HL-60 (cell line): Measurements from ENCODE around the gene IGFBP3.

Source experiments
- DNase-seq, 2 experiments: peaks; one replicate each; pipeline ENCODE4 v3.0.0-alpha.2; 2010 to 2020; ENCODE audit warnings: low read depth in 1 of 2, low spot score in 1 of 2
- H3K27ac ChIP-seq: fragments of 250-450 bp; sonication (Bioruptor Pico); replicated peaks from 2 replicates; pipeline ENCODE4 v1.5.1; 2020; ENCODE audit warnings: mild to moderate bottlenecking, moderate library complexity
- H3K27me3 ChIP-seq: fragments of 250-450 bp; sonication (Bioruptor Pico); 2 replicates; pipeline ENCODE4 v1.5.1; 2021; ENCODE audit warnings: mild to moderate bottlenecking, moderate library complexity; ENCODE audit not compliant: insufficient read depth, poor library complexity, severe bottlenecking
- H3K4me3 ChIP-seq: replicated peaks from 2 replicates; pipeline ENCODE4 v1.5.1; 2011; ENCODE audit warnings: mild to moderate bottlenecking, control low read depth, low read length; ENCODE audit not compliant: insufficient read depth
- CTCF ChIP-seq: IDR thresholded peaks from one replicate; pipeline ENCODE4 v1.5.1; 2011; ENCODE audit warnings: low read length, control low read depth, inconsistent platforms; ENCODE audit not compliant: insufficient read depth
- GABPA ChIP-seq: IDR thresholded peaks from 2 replicates; pipeline ENCODE4 v1.6.1; 2012; ENCODE audit warnings: low read depth
- POLR2AphosphoS5 ChIP-seq: IDR thresholded peaks from 2 replicates; pipeline ENCODE4 v1.6.1; 2012; ENCODE audit warnings: low read depth
- REST ChIP-seq: IDR thresholded peaks from 2 replicates; pipeline ENCODE4 v1.6.1; 2012; ENCODE audit warnings: low read depth; ENCODE audit not compliant: insufficient replicate concordance
- SPI1 ChIP-seq: IDR thresholded peaks from 2 replicates; pipeline ENCODE4 v1.6.1; 2012; ENCODE audit warnings: low read depth, mild to moderate bottlenecking, borderline replicate concordance

The IGFBP3 gene

GRCh38 chr7:45889367-45890067 is 31.6 kb downstream of the IGFBP3 start:
- TF ChIP-seq REST (no peak), CTCF (no peak), GABPA (no peak), POLR2AphosphoS5 (no peak), SPI1 (no peak)
- no peak for DNase-seq
- Histone ChIP-seq H3K27ac (no peak overlapping the region), H3K4me3 (no peak overlapping the region), H3K27me3 (peaks cover 26% of the 10 kb centered on the region)

GRCh38 chr7:45888993-45889366 is 32.1 kb downstream of the IGFBP3 start:
- DNase-seq = no peak
- Histone ChIP-seq H3K27me3 (peaks cover 26% of the 10 kb centered on the region), H3K27ac (no peak overlapping the region), H3K4me3 (no peak overlapping the region)
- no peak for TF ChIP-seq CTCF
- no peak for TF ChIP-seq REST
- no peak for TF ChIP-seq GABPA
- no peak for TF ChIP-seq SPI1

GRCh38 chr7:45888185-45888992 is 32.7 kb downstream of the IGFBP3 start, which contains the start of gene IGFBP1:
Gene IGFBP1, plus strand, starts transcription at chr7:45888488. Its CDS starts 165 bp downstream, at chr7:45888653.
- Histone ChIP-seq H3K27me3 (peaks cover 26% of the 10 kb centered on the region), H3K4me3 (no peak within 1 kb of the TSS)
- TF ChIP-seq CTCF = no peak
- TF ChIP-seq SPI1 = no peak
- TF ChIP-seq GABPA = no peak
- no peak for TF ChIP-seq REST
- TF ChIP-seq POLR2AphosphoS5 = no peak

More at GRCh38 chr7:45888185-45888992, 32.7 kb downstream of the IGFBP3 start, which contains the start of gene IGFBP1:
- no peak for DNase-seq
- H3K27ac ChIP-seq = no peak within 1 kb of the TSS
